HEK293 (cell line): ENCODE data around the gene PTPN9.

Experiments used
- GLI2 ChIP-seq: fragments of 450-650 bp; formaldehyde crosslinking; IDR thresholded peaks from 2 replicates; pipeline ENCODE4; 2017; ENCODE audit warnings: missing biosample characterization, missing genetic modification characterization, low read depth, borderline replicate concordance
- GLI4 ChIP-seq: fragments of 450-650 bp; formaldehyde crosslinking; IDR thresholded peaks from 2 replicates; pipeline ENCODE4 v1.5.1; 2016; ENCODE audit warnings: missing biosample characterization, missing genetic modification characterization
- KLF1 ChIP-seq: fragments of 450-650 bp; formaldehyde crosslinking; IDR thresholded peaks from 2 replicates; pipeline ENCODE4 v1.5.1; 2016; ENCODE audit warnings: missing biosample characterization, missing genetic modification characterization
- KLF10 ChIP-seq: fragments of 450-650 bp; IDR thresholded peaks from 2 replicates; pipeline ENCODE4 v1.5.1; 2018; ENCODE audit warnings: missing biosample characterization, mild to moderate bottlenecking, missing genetic modification characterization
- SALL2 ChIP-seq: fragments of 450-650 bp; formaldehyde crosslinking; IDR thresholded peaks from 2 replicates; pipeline ENCODE4 v1.5.0; 2017; ENCODE audit warnings: missing biosample characterization, mild to moderate bottlenecking, missing genetic modification characterization, borderline replicate concordance
- SCRT1 ChIP-seq: fragments of 450-650 bp; formaldehyde crosslinking; IDR thresholded peaks from 2 replicates; pipeline ENCODE4 v1.5.1; 2016; ENCODE audit warnings: missing biosample characterization, missing genetic modification characterization, borderline replicate concordance
- TRIM28 ChIP-seq: IDR thresholded peaks from 2 replicates; pipeline ENCODE4 v1.6.1; 2011; ENCODE audit warnings: low read length, control low read depth, borderline replicate concordance
- ZBTB20 ChIP-seq: fragments of 450-650 bp; formaldehyde crosslinking; IDR thresholded peaks from 2 replicates; pipeline ENCODE4 v1.5.1; 2016; ENCODE audit warnings: missing biosample characterization, missing genetic modification characterization
- ZBTB7A ChIP-seq: fragments of 450-650 bp; formaldehyde crosslinking; IDR thresholded peaks from 2 replicates; pipeline ENCODE4 v1.5.1; 2016; ENCODE audit warnings: low read depth, missing biosample characterization, missing genetic modification characterization
- ZEB2 ChIP-seq: fragments of 450-650 bp; formaldehyde crosslinking; IDR thresholded peaks from 2 replicates; pipeline ENCODE4 v1.5.1; 2016; ENCODE audit warnings: missing biosample characterization, missing genetic modification characterization
- ZFP3 ChIP-seq: fragments of 450-650 bp; formaldehyde crosslinking; IDR thresholded peaks from 2 replicates; pipeline ENCODE4 v1.5.1; 2016; ENCODE audit warnings: low read depth, missing biosample characterization, missing genetic modification characterization
- ZNF132 ChIP-seq: fragments of 450-650 bp; formaldehyde crosslinking; IDR thresholded peaks from 2 replicates; pipeline ENCODE4 v1.5.1; 2017; ENCODE audit warnings: missing biosample characterization, missing genetic modification characterization, borderline replicate concordance
- ZNF157 ChIP-seq: fragments of 450-650 bp; formaldehyde crosslinking; IDR thresholded peaks from 2 replicates; pipeline ENCODE4 v1.5.1; 2016; ENCODE audit warnings: missing biosample characterization, missing genetic modification characterization
- ZNF174 ChIP-seq: fragments of 450-650 bp; formaldehyde crosslinking; IDR thresholded peaks from 2 replicates; pipeline ENCODE4 v1.5.0; 2017; ENCODE audit warnings: missing biosample characterization, mild to moderate bottlenecking, missing genetic modification characterization
- ZNF175 ChIP-seq: fragments of 450-650 bp; formaldehyde crosslinking; IDR thresholded peaks from 2 replicates; pipeline ENCODE4 v1.5.1; 2016; ENCODE audit warnings: missing biosample characterization, missing genetic modification characterization
- ZNF19 ChIP-seq: fragments of 450-650 bp; formaldehyde crosslinking; IDR thresholded peaks from 2 replicates; pipeline ENCODE4; 2016; ENCODE audit warnings: missing biosample characterization, missing genetic modification characterization, low read depth
- ZNF2 ChIP-seq: fragments of 450-650 bp; formaldehyde crosslinking; IDR thresholded peaks from 2 replicates; pipeline ENCODE4 v1.5.1; 2016; ENCODE audit warnings: missing biosample characterization, missing genetic modification characterization
- ZNF324 ChIP-seq: fragments of 450-650 bp; formaldehyde crosslinking; IDR thresholded peaks from 2 replicates; pipeline ENCODE4 v1.5.1; 2016; ENCODE audit warnings: missing biosample characterization, missing genetic modification characterization
- ZNF423 ChIP-seq: fragments of 450-650 bp; formaldehyde crosslinking; IDR thresholded peaks from 2 replicates; pipeline ENCODE4 v1.5.1; 2016; ENCODE audit warnings: missing biosample characterization, missing genetic modification characterization
- ZNF48 ChIP-seq: fragments of 450-650 bp; formaldehyde crosslinking; IDR thresholded peaks from 2 replicates; pipeline ENCODE4 v1.5.1; 2016; ENCODE audit warnings: missing biosample characterization, missing genetic modification characterization
- ZNF529 ChIP-seq: fragments of 450-650 bp; formaldehyde crosslinking; IDR thresholded peaks from 2 replicates; pipeline ENCODE4 v1.5.1; 2017; ENCODE audit warnings: missing genetic modification characterization, missing biosample characterization; ENCODE audit not compliant: insufficient replicate concordance
- ZNF596 ChIP-seq: fragments of 450-650 bp; IDR thresholded peaks from 2 replicates; pipeline ENCODE4 v1.5.0; 2018; ENCODE audit warnings: missing biosample characterization, mild to moderate bottlenecking, missing genetic modification characterization, moderate library complexity
- ZNF629 ChIP-seq: fragments of 450-650 bp; formaldehyde crosslinking; IDR thresholded peaks from 2 replicates; pipeline ENCODE4 v1.5.1; 2017; ENCODE audit warnings: missing biosample characterization, missing genetic modification characterization
- ZNF776 ChIP-seq: fragments of 450-650 bp; formaldehyde crosslinking; IDR thresholded peaks from 2 replicates; pipeline ENCODE4 v1.5.0; 2017; ENCODE audit warnings: missing biosample characterization, missing genetic modification characterization, borderline replicate concordance
- TF ChIP-seq, protein P1 (sequence below): fragments of 450-650 bp; formaldehyde crosslinking; IDR thresholded peaks from 2 replicates; pipeline ENCODE4 v1.5.1; 2016; ENCODE audit warnings: missing biosample characterization, missing genetic modification characterization, low read depth
- TF ChIP-seq, protein P2 (sequence below): fragments of 450-650 bp; formaldehyde crosslinking; IDR thresholded peaks from 2 replicates; pipeline ENCODE4 v1.5.1; 2017; ENCODE audit warnings: missing biosample characterization, missing genetic modification characterization
- TF ChIP-seq, protein P3 (sequence below): fragments of 450-650 bp; formaldehyde crosslinking; IDR thresholded peaks from 2 replicates; pipeline ENCODE4 v1.5.1; 2016; ENCODE audit warnings: missing biosample characterization, missing genetic modification characterization
- TF ChIP-seq, protein P4 (sequence below): fragments of 450-650 bp; IDR thresholded peaks from 2 replicates; pipeline ENCODE4 v1.5.1; 2018; ENCODE audit warnings: missing biosample characterization, mild to moderate bottlenecking, missing genetic modification characterization
- TF ChIP-seq, protein P5 (sequence below): fragments of 450-650 bp; formaldehyde crosslinking; IDR thresholded peaks from 2 replicates; pipeline ENCODE4 v1.5.1; 2016; ENCODE audit warnings: missing biosample characterization, missing genetic modification characterization
- TF ChIP-seq, protein P6 (sequence below): fragments of 450-650 bp; formaldehyde crosslinking; IDR thresholded peaks from 2 replicates; pipeline ENCODE4 v1.5.1; 2017; ENCODE audit warnings: missing biosample characterization, missing genetic modification characterization
- TF ChIP-seq, protein P7 (sequence below): fragments of 450-650 bp; formaldehyde crosslinking; IDR thresholded peaks from 2 replicates; pipeline ENCODE4 v1.5.1; 2016; ENCODE audit warnings: missing biosample characterization, missing genetic modification characterization

Gene PTPN9

DNA sequence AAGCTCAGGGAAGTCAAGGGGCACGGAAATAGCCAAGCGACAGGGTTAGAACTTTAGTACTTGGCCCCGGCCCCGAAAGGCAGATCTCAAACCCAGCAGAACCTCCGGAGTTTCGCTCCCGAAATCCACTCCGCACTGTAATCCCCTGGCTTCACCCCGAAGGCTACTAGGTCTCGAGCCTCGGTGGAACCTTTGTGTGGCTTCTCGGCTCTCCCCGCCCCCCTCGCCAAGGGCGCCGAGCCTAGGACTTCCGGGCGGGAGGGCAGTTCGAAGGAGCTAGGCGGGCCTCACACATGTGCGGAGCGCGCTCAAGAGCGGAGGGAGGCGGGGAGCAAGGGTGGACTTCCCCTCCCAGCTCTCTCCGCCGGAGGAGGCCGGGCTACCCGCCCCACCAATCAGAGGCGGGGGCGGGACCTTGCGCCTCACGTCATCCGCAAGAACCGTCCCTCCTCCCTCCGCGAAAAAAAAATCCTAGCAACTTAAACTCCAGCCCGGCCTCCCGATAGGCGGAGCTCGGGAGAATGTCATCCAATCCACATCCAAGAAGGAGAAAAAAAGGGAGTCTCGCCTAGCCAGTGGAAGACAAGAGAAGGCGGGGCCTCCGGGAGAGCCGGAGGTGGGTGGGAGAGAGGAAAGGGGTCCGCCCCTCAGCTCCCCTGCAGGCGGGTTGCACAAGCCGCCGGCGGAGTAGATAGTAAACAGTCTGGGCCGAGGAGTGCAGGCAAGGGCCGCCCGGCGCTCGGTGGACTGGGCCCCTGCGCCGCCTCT, 125.2 kb downstream of the PTPN9 start (continued):
- TF ChIP-seq, protein P1, sequence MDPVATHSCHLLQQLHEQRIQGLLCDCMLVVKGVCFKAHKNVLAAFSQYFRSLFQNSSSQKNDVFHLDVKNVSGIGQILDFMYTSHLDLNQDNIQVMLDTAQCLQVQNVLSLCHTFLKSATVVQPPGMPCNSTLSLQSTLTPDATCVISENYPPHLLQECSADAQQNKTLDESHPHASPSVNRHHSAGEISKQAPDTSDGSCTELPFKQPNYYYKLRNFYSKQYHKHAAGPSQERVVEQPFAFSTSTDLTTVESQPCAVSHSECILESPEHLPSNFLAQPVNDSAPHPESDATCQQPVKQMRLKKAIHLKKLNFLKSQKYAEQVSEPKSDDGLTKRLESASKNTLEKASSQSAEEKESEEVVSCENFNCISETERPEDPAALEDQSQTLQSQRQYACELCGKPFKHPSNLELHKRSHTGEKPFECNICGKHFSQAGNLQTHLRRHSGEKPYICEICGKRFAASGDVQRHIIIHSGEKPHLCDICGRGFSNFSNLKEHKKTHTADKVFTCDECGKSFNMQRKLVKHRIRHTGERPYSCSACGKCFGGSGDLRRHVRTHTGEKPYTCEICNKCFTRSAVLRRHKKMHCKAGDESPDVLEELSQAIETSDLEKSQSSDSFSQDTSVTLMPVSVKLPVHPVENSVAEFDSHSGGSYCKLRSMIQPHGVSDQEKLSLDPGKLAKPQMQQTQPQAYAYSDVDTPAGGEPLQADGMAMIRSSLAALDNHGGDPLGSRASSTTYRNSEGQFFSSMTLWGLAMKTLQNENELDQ (tag by site-specific recombination) = no peak
- TF ChIP-seq GLI4 (no peak), ZNF776 (tag by site-specific recombination) (no peak), ZNF157 (tag by site-specific recombination) (no peak), ZEB2 (tag by site-specific recombination) (peak; percentile 76), SCRT1 (tag by site-specific recombination) (no peak), ZNF324 (tag by site-specific recombination) (0 out of 2 replicates have a peak, but pooled peaks have one; percentile 24), ZNF174 (tag by site-specific recombination) (no peak), ZNF175 (tag by site-specific recombination) (no peak), ZNF529 (tag by site-specific recombination) (no peak), ZFP3 (tag by site-specific recombination) (no peak), KLF10 (tag by site-specific recombination) (peak; percentile 99), SALL2 (no peak), GLI2 (tag by site-specific recombination) (no peak), ZNF2 (tag by site-specific recombination) (0 out of 2 replicates have a peak, but pooled peaks have one; percentile 19), ZNF596 (tag by site-specific recombination) (no peak), ZNF132 (tag by site-specific recombination) (no peak), ZNF423 (tag by site-specific recombination) (no peak), ZNF19 (tag by site-specific recombination) (no peak), KLF1 (tag by site-specific recombination) (no peak; the same call in none of the 2 replicates), ZBTB7A (0 out of 2 replicates have a peak, but pooled peaks have one; percentile 37), ZBTB20 (peak; percentile 66), ZNF629 (tag by site-specific recombination) (peak; percentile 85), TRIM28 (no peak), ZNF48 (no peak)
- TF ChIP-seq, protein P2, sequence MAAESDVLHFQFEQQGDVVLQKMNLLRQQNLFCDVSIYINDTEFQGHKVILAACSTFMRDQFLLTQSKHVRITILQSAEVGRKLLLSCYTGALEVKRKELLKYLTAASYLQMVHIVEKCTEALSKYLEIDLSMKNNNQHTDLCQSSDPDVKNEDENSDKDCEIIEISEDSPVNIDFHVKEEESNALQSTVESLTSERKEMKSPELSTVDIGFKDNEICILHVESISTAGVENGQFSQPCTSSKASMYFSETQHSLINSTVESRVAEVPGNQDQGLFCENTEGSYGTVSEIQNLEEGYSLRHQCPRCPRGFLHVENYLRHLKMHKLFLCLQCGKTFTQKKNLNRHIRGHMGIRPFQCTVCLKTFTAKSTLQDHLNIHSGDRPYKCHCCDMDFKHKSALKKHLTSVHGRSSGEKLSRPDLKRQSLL (tag by site-specific recombination) = peak; percentile 50; the same call in 1 of the 2 replicates
- TF ChIP-seq, protein P3, sequence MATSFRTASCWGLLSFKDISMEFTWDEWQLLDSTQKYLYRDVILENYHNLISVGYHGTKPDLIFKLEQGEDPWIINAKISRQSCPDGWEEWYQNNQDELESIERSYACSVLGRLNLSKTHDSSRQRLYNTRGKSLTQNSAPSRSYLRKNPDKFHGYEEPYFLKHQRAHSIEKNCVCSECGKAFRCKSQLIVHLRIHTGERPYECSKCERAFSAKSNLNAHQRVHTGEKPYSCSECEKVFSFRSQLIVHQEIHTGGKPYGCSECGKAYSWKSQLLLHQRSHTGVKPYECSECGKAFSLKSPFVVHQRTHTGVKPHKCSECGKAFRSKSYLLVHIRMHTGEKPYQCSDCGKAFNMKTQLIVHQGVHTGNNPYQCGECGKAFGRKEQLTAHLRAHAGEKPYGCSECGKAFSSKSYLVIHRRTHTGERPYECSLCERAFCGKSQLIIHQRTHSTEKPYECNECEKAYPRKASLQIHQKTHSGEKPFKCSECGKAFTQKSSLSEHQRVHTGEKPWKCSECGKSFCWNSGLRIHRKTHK (tag by site-specific recombination) = no peak
- TF ChIP-seq, protein P4, sequence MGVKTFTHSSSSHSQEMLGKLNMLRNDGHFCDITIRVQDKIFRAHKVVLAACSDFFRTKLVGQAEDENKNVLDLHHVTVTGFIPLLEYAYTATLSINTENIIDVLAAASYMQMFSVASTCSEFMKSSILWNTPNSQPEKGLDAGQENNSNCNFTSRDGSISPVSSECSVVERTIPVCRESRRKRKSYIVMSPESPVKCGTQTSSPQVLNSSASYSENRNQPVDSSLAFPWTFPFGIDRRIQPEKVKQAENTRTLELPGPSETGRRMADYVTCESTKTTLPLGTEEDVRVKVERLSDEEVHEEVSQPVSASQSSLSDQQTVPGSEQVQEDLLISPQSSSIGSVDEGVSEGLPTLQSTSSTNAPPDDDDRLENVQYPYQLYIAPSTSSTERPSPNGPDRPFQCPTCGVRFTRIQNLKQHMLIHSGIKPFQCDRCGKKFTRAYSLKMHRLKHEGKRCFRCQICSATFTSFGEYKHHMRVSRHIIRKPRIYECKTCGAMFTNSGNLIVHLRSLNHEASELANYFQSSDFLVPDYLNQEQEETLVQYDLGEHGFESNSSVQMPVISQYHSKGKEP (tag by site-specific recombination) = peak; percentile 38; the same call in 1 of the 2 replicates
- TF ChIP-seq, protein P5, sequence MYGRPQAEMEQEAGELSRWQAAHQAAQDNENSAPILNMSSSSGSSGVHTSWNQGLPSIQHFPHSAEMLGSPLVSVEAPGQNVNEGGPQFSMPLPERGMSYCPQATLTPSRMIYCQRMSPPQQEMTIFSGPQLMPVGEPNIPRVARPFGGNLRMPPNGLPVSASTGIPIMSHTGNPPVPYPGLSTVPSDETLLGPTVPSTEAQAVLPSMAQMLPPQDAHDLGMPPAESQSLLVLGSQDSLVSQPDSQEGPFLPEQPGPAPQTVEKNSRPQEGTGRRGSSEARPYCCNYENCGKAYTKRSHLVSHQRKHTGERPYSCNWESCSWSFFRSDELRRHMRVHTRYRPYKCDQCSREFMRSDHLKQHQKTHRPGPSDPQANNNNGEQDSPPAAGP = peak; percentile 77; the same call in 1 of the 2 replicates
- TF ChIP-seq, protein P6, sequence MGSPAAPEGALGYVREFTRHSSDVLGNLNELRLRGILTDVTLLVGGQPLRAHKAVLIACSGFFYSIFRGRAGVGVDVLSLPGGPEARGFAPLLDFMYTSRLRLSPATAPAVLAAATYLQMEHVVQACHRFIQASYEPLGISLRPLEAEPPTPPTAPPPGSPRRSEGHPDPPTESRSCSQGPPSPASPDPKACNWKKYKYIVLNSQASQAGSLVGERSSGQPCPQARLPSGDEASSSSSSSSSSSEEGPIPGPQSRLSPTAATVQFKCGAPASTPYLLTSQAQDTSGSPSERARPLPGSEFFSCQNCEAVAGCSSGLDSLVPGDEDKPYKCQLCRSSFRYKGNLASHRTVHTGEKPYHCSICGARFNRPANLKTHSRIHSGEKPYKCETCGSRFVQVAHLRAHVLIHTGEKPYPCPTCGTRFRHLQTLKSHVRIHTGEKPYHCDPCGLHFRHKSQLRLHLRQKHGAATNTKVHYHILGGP (tag by site-specific recombination) = no peak
- TF ChIP-seq, protein P7, sequence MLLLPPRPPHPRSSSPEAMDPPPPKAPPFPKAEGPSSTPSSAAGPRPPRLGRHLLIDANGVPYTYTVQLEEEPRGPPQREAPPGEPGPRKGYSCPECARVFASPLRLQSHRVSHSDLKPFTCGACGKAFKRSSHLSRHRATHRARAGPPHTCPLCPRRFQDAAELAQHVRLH (tag by site-specific recombination) = no peak
